Activated CD8-positive, alpha-beta T cell treated with anti-CD3 and anti-CD28 coated beads for 36 hours (primary cell): Measurements from ENCODE around the gene TTYH2. TPM values are rescaled to one million over a fixed set of nuclear protein-coding genes. Genes with fewer than 3 reads are reported as not detected.

Experiments
- ATAC-seq: fragments of 200-7000 bp; cut with Tn5 transposase; one replicate; pipeline ENCODE4 v1.10.0; 2021; ENCODE audit warnings: mild to moderate bottlenecking, moderate library complexity
- CTCF ChIA-PET: fragments of 350-600 bp; sonication (Branson Sonifier 250); formaldehyde crosslinking; loops from one replicate; lab custom pipeline; 2021; ENCODE audit warnings: antibody characterized with exemption; lab: Charles Lee
- POLR2A ChIA-PET: fragments of 350-600 bp; sonication (Branson Sonifier 250); formaldehyde crosslinking; loops from one replicate; lab custom pipeline; 2021; ENCODE audit warnings: antibody characterized with exemption; lab: Charles Lee
- DNase-seq: peaks from one replicate; pipeline ENCODE4 v3.0.0-alpha.2; 2020
- H3K27ac Mint-ChIP-seq: one replicate; pipeline ENCODE4 v1.8.0; 2021; ENCODE audit warnings: mild to moderate bottlenecking, mixed read lengths
- H3K27me3 Mint-ChIP-seq: one replicate; pipeline ENCODE4 v1.8.0; 2021; ENCODE audit warnings: mixed read lengths
- H3K36me3 Mint-ChIP-seq: one replicate; pipeline ENCODE4 v1.8.0; 2021; ENCODE audit warnings: low read depth, mixed read lengths
- H3K4me1 Mint-ChIP-seq: one replicate; pipeline ENCODE4 v1.8.0; 2021; ENCODE audit warnings: low read depth, mixed read lengths
- H3K4me3 Mint-ChIP-seq: one replicate; pipeline ENCODE4 v1.8.0; 2021; ENCODE audit warnings: mild to moderate bottlenecking, moderate library complexity, mixed read lengths
- H3K9me3 Mint-ChIP-seq: one replicate; pipeline ENCODE4 v1.8.0; 2021; ENCODE audit warnings: mixed read lengths
- intact Hi-C: fragments of 100-400 bp; cut with micrococcal nuclease; formaldehyde crosslinking; loops from one replicate; pipeline ENCODE4 v1.10.0; 2022
- total RNA-seq, 2 experiments: library from RNA; stranded (reverse); gene quantifications; one replicate each; pipeline ENCODE4 v1.2.3, GENCODE V29; 2021
- TF ChIP-seq, protein P1 (sequence below): fragments of 200-600 bp; IDR thresholded peaks from one replicate; pipeline ENCODE4 v1.8.0; 2022; ENCODE audit warnings: antibody characterized with exemption, mild to moderate bottlenecking

Gene TTYH2
- total RNA-seq, 2 experiments from 2014 or later: 3.4 to 4.9 TPM

DNA sequence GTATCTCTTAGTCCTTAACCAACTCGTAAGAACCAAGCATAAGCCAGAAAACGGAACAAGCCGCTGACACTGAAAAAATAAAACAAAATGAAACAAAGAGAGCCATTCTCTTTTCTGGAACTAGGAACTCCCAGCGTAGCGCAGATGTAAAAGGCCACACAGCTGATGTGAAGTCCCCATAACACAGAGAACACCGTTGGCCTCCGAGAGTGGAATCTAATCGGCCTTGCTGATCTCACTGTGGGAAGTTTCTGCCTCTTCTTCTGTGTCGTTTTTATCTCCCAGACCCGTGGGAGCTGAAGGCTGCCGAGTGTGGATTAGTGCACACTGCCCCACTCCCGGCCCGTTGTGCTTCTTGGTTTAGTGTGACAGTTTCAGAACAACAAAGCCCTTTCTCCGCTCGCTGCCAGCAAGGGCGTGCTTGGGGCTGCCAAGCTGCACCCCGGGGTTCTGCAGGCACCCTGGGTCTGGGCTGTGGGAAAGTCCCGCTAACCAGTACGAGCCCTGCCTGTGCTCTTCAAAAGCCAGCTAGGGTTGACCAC, 21.7 kb downstream of the TTYH2 start:
- DNase-seq: no peak
- Mint-ChIP-seq H3K27me3 (no peaks in the 10 kb centered on the region), H3K36me3 (no peaks in the 10 kb centered on the region), H3K9me3 (no peaks in the 10 kb centered on the region), H3K4me3 (no peak overlapping the region), H3K4me1 (no peaks in the 10 kb centered on the region), H3K27ac (no peak overlapping the region)
- TF ChIP-seq, protein P1, sequence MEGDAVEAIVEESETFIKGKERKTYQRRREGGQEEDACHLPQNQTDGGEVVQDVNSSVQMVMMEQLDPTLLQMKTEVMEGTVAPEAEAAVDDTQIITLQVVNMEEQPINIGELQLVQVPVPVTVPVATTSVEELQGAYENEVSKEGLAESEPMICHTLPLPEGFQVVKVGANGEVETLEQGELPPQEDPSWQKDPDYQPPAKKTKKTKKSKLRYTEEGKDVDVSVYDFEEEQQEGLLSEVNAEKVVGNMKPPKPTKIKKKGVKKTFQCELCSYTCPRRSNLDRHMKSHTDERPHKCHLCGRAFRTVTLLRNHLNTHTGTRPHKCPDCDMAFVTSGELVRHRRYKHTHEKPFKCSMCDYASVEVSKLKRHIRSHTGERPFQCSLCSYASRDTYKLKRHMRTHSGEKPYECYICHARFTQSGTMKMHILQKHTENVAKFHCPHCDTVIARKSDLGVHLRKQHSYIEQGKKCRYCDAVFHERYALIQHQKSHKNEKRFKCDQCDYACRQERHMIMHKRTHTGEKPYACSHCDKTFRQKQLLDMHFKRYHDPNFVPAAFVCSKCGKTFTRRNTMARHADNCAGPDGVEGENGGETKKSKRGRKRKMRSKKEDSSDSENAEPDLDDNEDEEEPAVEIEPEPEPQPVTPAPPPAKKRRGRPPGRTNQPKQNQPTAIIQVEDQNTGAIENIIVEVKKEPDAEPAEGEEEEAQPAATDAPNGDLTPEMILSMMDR: no peak
- ChIA-PET CTCF (no interaction called here), POLR2A (no interaction called here)
- intact Hi-C loops: no loop called here
- no peak for ATAC-seq

DNA sequence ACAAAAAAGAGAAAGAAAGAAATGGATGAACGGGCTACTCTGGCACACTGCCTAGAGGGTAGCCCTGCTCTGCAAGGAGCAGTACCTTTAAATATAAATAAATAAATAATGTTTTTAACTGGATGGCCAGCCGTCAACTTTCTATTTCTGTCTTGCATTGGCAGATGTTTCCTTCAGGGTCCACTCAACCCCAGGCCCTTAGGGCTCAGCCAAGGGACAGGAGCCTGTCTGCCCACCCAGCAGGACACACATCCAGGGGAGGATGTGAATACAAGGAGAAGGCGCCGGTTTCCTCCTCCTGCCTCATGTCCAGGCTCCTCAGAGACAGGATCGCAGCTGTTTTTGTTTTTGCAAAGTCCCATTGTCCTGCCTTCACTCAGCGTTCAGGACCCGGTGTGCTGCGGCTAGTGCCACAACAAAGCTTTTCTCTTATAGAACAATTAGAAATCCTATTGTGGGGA, 22.6 kb downstream of the TTYH2 start:
- H3K27me3 Mint-ChIP-seq: no peaks in the 10 kb centered on the region
- ChIA-PET POLR2A (no interaction called here), CTCF (no interaction called here)
- intact Hi-C loops: no loop called here
- no peak overlapping the region for H3K27ac Mint-ChIP-seq
- TF ChIP-seq, protein P1: no peak
- no peak for ATAC-seq
- no peaks in the 10 kb centered on the region for H3K4me1 Mint-ChIP-seq
- no peaks in the 10 kb centered on the region for H3K9me3 Mint-ChIP-seq
- no peak overlapping the region for H3K4me3 Mint-ChIP-seq
- no peak for DNase-seq
- no peaks in the 10 kb centered on the region for H3K36me3 Mint-ChIP-seq

DNA sequence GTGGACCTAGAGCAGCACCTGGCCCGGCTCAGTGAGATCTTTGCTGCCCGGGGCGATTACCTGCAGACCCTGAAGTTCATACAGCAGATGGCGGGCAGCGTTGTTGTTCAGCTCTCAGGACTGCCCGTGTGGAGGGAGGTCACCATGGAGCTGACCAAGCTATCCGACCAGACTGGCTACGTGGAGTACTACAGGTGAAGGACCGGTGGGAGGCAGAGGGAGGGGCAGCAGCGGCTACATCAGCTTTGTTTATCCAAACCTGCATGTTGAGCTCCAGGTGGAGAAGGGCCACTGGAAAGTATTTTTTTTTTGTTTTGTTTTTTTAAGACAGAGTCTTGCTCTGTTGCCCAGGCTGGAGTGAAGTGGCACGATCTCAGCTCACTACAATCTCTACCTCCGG, 23.9 kb downstream of the TTYH2 start:
- CTCF ChIA-PET: no interaction called here
- H3K27me3 Mint-ChIP-seq: no peaks in the 10 kb centered on the region

DNA sequence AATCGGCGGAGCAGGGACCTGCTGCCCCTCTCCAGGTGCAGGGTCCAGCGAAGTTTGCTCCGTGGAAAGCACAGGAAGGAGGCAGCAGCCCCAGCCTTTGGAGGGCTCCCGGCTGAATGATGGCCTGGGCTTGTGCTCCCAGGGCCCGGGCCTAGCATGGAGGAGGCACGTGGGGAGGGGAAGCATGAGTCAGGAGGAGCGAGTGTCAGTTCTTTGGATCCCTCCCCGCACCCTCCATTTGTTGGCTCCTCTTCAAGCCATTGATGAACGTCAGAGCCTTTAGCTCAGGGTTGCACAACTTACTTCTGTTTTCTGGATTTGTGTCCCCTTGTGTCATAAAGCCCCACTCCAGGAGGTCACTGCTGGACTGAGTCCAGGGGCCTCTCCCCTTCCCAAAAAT, 25.8 kb downstream of the TTYH2 start:
- ChIA-PET CTCF (no interaction called here), POLR2A (no interaction called here)
- Mint-ChIP-seq H3K27me3 (no peaks in the 10 kb centered on the region), H3K4me1 (no peaks in the 10 kb centered on the region), H3K9me3 (no peaks in the 10 kb centered on the region), H3K4me3 (no peak overlapping the region), H3K36me3 (no peaks in the 10 kb centered on the region), H3K27ac (no peak overlapping the region)
- no peak for DNase-seq
- TF ChIP-seq, protein P1: no peak
- intact Hi-C loops: no loop called here
- no peak for ATAC-seq

More for the DNA sequence above, 23.9 kb downstream of the TTYH2 start:
- TF ChIP-seq, protein P1: no peak
- intact Hi-C loops: no loop called here
- H3K27ac Mint-ChIP-seq: no peak overlapping the region
- H3K4me1 Mint-ChIP-seq: no peaks in the 10 kb centered on the region
- H3K9me3 Mint-ChIP-seq: no peaks in the 10 kb centered on the region
- POLR2A ChIA-PET: no interaction called here
- DNase-seq (no peak), ATAC-seq (no peak)
- no peaks in the 10 kb centered on the region for H3K36me3 Mint-ChIP-seq
- no peak overlapping the region for H3K4me3 Mint-ChIP-seq

DNA sequence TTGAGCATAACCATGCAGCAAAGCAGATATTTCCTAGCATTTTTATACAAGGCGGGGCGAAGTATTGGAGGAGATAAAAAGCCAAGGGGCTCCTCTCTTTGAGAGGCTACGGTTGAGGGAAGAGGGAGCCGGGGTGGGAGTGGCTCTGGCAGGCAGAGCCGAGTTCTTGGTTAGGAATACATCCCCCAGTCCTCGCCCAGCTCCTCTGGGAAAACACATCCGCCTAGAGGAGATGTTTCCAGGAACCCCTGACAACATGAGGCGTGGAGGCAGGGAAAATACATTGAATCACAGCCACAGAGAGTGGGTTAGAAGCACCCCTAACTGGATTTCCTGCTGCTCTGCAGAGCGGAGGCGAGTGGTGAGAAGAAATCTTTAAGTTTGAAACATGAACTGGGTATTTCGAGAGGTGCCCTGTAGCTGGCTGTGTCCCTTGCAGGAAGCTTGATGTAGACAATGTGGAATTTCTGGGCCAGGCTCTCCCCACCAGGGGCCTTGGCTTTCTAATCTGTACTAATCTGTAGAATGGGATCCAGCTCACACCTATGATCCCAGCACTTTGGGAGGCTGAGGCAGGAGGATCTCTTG, 27.3 kb downstream of the TTYH2 start:
- ChIA-PET POLR2A (no interaction called here), CTCF (no interaction called here)
- H3K27ac Mint-ChIP-seq: no peak overlapping the region
- no peaks in the 10 kb centered on the region for H3K36me3 Mint-ChIP-seq
- ATAC-seq: no peak
- H3K9me3 Mint-ChIP-seq: no peaks in the 10 kb centered on the region
- H3K27me3 Mint-ChIP-seq: no peaks in the 10 kb centered on the region
- H3K4me1 Mint-ChIP-seq: no peaks in the 10 kb centered on the region
- H3K4me3 Mint-ChIP-seq: no peak overlapping the region
- intact Hi-C loops: no loop called here
- no peak for DNase-seq
- TF ChIP-seq, protein P1: no peak
